ENCODE data around the gene HMGB2. TPM values are rescaled to one million over a fixed set of nuclear protein-coding genes. Genes with fewer than 3 reads are reported as not detected.

The HMGB2 gene
- total RNA-seq, 1 donor from 2014 or later, result 18.3 TPM

DNA sequence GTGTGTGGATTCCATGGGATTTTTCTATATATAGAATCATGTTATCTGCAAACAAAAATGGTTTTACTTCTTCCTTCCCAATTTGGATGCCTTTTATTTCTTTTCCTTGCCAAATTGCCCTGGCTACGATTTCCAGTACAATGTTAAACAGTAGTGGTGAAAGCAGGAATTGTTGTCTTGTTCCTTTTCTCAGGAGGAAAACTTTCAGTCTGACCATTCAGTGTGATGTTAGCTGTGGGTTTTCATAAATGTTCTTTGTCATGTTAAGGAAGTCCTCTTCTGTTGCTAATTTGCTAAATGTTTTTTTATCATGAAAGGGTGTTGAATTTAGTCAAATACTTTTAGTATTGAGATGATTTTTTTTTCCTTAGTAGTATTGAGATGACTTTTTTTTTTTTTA lies 47.5 kb upstream of the HMGB2 start:
- DNase-seq (ENCODE audit: low read depth) (no peak), FAIRE-seq (no peak)
- Mint-ChIP-seq H3K27ac (ENCODE audit: unreplicated experiment) (no peak overlapping the region), H3K9me3 (ENCODE audit: unreplicated experiment) (no peaks in the 10 kb centered on the region), H3K4me1 (ENCODE audit: low read depth, unreplicated experiment) (peaks cover 3% of the 10 kb centered on the region), H3K4me3 (ENCODE audit: unreplicated experiment) (no peak overlapping the region), H3K36me3 (ENCODE audit: low read depth, unreplicated experiment) (no peaks in the 10 kb centered on the region), H3K27me3 (ENCODE audit: low read depth, unreplicated experiment) (no peaks in the 10 kb centered on the region)
- H3K4me1 ChIP-seq (ENCODE audit: insufficient read depth, low read length), result no peaks in the 10 kb centered on the region
- H3K4me2 ChIP-seq (ENCODE audit: low read length), result no peak overlapping the region
- H4K20me1 ChIP-seq (ENCODE audit: insufficient read depth, low read length), result no peaks in the 10 kb centered on the region
- no peaks in the 10 kb centered on the region for H3K79me2 ChIP-seq (ENCODE audit: insufficient read depth, low read length)
- no peak overlapping the region for H3K9ac ChIP-seq (ENCODE audit: low read length)
- no peak overlapping the region for H3K4me3 ChIP-seq (ENCODE audit: insufficient read depth, low read depth, low read length)
- no peak for TF ChIP-seq EZH2 (IDR thresholded peaks at IDR 0.05; ENCODE audit: insufficient read depth, low read length)
- TF ChIP-seq, protein P1, sequence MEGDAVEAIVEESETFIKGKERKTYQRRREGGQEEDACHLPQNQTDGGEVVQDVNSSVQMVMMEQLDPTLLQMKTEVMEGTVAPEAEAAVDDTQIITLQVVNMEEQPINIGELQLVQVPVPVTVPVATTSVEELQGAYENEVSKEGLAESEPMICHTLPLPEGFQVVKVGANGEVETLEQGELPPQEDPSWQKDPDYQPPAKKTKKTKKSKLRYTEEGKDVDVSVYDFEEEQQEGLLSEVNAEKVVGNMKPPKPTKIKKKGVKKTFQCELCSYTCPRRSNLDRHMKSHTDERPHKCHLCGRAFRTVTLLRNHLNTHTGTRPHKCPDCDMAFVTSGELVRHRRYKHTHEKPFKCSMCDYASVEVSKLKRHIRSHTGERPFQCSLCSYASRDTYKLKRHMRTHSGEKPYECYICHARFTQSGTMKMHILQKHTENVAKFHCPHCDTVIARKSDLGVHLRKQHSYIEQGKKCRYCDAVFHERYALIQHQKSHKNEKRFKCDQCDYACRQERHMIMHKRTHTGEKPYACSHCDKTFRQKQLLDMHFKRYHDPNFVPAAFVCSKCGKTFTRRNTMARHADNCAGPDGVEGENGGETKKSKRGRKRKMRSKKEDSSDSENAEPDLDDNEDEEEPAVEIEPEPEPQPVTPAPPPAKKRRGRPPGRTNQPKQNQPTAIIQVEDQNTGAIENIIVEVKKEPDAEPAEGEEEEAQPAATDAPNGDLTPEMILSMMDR (IDR thresholded peaks at IDR 0.05; ENCODE audit: insufficient read depth, low read depth, low read length), result no peak
- H3K36me3 ChIP-seq (ENCODE audit: insufficient read depth, low read length), result peaks cover 3% of the 10 kb centered on the region
- no peak overlapping the region for H2AFZ ChIP-seq (ENCODE audit: low read depth, low read length)
- no peak overlapping the region for H3K27ac ChIP-seq (ENCODE audit: low read depth, low read length)
- H3K9me3 ChIP-seq (ENCODE audit: insufficient read depth, low read depth, low read length), result no peaks in the 10 kb centered on the region
- no peaks in the 10 kb centered on the region for H3K27me3 ChIP-seq (ENCODE audit: insufficient read depth, low read length)

- no peak for FAIRE-seq
- peaks cover 3% of the 10 kb centered on the region for H3K4me1 Mint-ChIP-seq (ENCODE audit: low read depth, unreplicated experiment)
These were observed 46.8 kb upstream of the HMGB2 start for GRCh38 chr4:173380987-173381386.

GRCh38 chr4:173379929-173380328 lies 45.8 kb upstream of the HMGB2 start:
- Mint-ChIP-seq H3K4me1 (ENCODE audit: low read depth, unreplicated experiment) (peaks cover 3% of the 10 kb centered on the region), H3K4me3 (ENCODE audit: unreplicated experiment) (no peak overlapping the region)
- FAIRE-seq, result no peak

More at GRCh38 chr4:173380987-173381386, 46.8 kb upstream of the HMGB2 start:
- H3K27ac ChIP-seq (ENCODE audit: low read depth, low read length), result no peak overlapping the region
- DNase-seq (ENCODE audit: low read depth), result no peak
- Mint-ChIP-seq H3K4me3 (ENCODE audit: unreplicated experiment) (no peak overlapping the region), H3K27ac (ENCODE audit: unreplicated experiment) (no peak overlapping the region), H3K27me3 (ENCODE audit: low read depth, unreplicated experiment) (no peaks in the 10 kb centered on the region), H3K9me3 (ENCODE audit: unreplicated experiment) (no peaks in the 10 kb centered on the region), H3K36me3 (ENCODE audit: low read depth, unreplicated experiment) (no peaks in the 10 kb centered on the region)
- no peak overlapping the region for H3K4me3 ChIP-seq (ENCODE audit: insufficient read depth, low read depth, low read length)
- H3K36me3 ChIP-seq (ENCODE audit: insufficient read depth, low read length), result peaks cover 3% of the 10 kb centered on the region
- H4K20me1 ChIP-seq (ENCODE audit: insufficient read depth, low read length), result no peaks in the 10 kb centered on the region
- no peak overlapping the region for H2AFZ ChIP-seq (ENCODE audit: low read depth, low read length)
- no peak overlapping the region for H3K4me2 ChIP-seq (ENCODE audit: low read length)
- H3K27me3 ChIP-seq (ENCODE audit: insufficient read depth, low read length), result no peaks in the 10 kb centered on the region
- TF ChIP-seq EZH2 (IDR thresholded peaks at IDR 0.05; ENCODE audit: insufficient read depth, low read length), result no peak
- TF ChIP-seq, protein P1 (IDR thresholded peaks at IDR 0.05; ENCODE audit: insufficient read depth, low read depth, low read length), result no peak
- H3K79me2 ChIP-seq (ENCODE audit: insufficient read depth, low read length), result no peaks in the 10 kb centered on the region
- no peaks in the 10 kb centered on the region for H3K9me3 ChIP-seq (ENCODE audit: insufficient read depth, low read depth, low read length)
- H3K4me1 ChIP-seq (ENCODE audit: insufficient read depth, low read length), result no peaks in the 10 kb centered on the region
- no peak overlapping the region for H3K9ac ChIP-seq (ENCODE audit: low read length)

More at GRCh38 chr4:173379929-173380328, 45.8 kb upstream of the HMGB2 start:
- H3K27ac ChIP-seq (ENCODE audit: low read depth, low read length), result no peak overlapping the region
- no peak overlapping the region for H2AFZ ChIP-seq (ENCODE audit: low read depth, low read length)
- H3K27ac Mint-ChIP-seq (ENCODE audit: unreplicated experiment), result no peak overlapping the region
- no peaks in the 10 kb centered on the region for H4K20me1 ChIP-seq (ENCODE audit: insufficient read depth, low read length)
- H3K9me3 Mint-ChIP-seq (ENCODE audit: unreplicated experiment), result no peaks in the 10 kb centered on the region
- TF ChIP-seq EZH2 (IDR thresholded peaks at IDR 0.05; ENCODE audit: insufficient read depth, low read length), result no peak
- TF ChIP-seq, protein P1 (IDR thresholded peaks at IDR 0.05; ENCODE audit: insufficient read depth, low read depth, low read length), result no peak
- no peaks in the 10 kb centered on the region for H3K9me3 ChIP-seq (ENCODE audit: insufficient read depth, low read depth, low read length)
- no peaks in the 10 kb centered on the region for H3K4me1 ChIP-seq (ENCODE audit: insufficient read depth, low read length)
- no peak overlapping the region for H3K9ac ChIP-seq (ENCODE audit: low read length)
- H3K36me3 ChIP-seq (ENCODE audit: insufficient read depth, low read length), result peaks cover 3% of the 10 kb centered on the region
- no peak overlapping the region for H3K4me3 ChIP-seq (ENCODE audit: insufficient read depth, low read depth, low read length)
- H3K27me3 ChIP-seq (ENCODE audit: insufficient read depth, low read length), result no peaks in the 10 kb centered on the region
- H3K27me3 Mint-ChIP-seq (ENCODE audit: low read depth, unreplicated experiment), result no peaks in the 10 kb centered on the region
- peaks cover 7% of the 10 kb centered on the region for H3K79me2 ChIP-seq (ENCODE audit: insufficient read depth, low read length)
- H3K4me2 ChIP-seq (ENCODE audit: low read length), result no peak overlapping the region
- no peaks in the 10 kb centered on the region for H3K36me3 Mint-ChIP-seq (ENCODE audit: low read depth, unreplicated experiment)
- no peak for DNase-seq (ENCODE audit: low read depth)
